Parietal lobe (tissue), 2 donors: Measurements from ENCODE around the gene RIPK4. TPM values are rescaled to one million over a fixed set of nuclear protein-coding genes. Genes with fewer than 3 reads are reported as not detected.

Source experiments
- small RNA-seq: library from RNA; depleted of rRNA; stranded (forward); fragments of <200 nt; gene quantifications from one replicate; pipeline ENCODE3, GENCODE V24; 2014; ENCODE audit warnings: low replicate concordance
- total RNA-seq: library from RNA; depleted of rRNA; stranded (reverse); fragments of >200 nt; gene quantifications from one replicate; pipeline ENCODE4 v1.2.3, GENCODE V29; 2014

Gene RIPK4
- under 0.01 TPM for total RNA-seq

DNA sequence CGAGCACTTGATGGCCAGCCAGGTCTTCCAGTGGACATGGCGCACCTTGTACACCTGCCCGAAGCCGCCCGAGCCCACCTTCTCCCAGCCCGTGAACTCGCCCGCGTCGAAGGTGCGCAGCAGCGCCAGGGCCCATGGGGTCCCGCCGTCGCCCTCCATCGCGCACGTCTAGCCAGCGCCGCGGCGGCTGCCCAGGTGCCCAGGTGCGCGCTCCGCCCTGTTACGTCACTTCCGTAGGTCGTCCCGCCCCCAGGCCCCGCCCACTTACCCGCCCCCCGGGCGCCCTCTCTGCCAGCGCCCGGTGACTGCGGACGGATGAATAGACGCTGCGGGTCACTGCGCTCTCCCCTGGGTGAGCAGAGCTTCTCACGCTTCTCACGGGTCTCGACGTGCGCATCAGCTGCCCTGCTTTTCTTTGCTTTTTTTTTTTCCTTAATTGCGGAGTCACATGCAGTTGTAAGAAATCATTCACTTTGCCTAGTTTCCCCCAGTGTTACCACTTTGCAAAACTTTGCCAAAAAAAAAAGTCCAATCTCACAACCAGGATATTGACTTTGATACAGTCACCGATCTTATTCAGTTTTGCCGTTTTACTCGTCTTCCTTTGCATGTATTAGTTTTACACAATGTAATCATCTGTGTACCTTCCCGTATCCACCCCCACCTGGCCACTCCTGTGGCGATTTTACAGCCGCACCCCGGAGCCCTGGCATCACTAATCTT is at the start of gene RIPK4:
Gene RIPK4 (minus strand): TSS at position 170 of the 723 bp plus-strand sequence. CDS start 11 bp downstream, at position 159.

Small RNAs within 50 kb of the gene (small RNA-seq; reads per million reads assigned to genes)
- not detected for gene MIR6814

Other genes starting within 250 kb of the RIPK4 start
- gene PRDM15, start 112.3 kb upstream of the RIPK4 start, total RNA-seq, result 14.7 TPM
- 12.2 TPM for gene C2CD2, start 187.0 kb upstream of the RIPK4 start, total RNA-seq
- gene ZBTB21, start 243.3 kb upstream of the RIPK4 start, total RNA-seq, result 12.8 TPM